Mucosa of rectum (tissue), 2 donors: ENCODE measurements around the gene KIF5C.

Experiments
- H3K27ac ChIP-seq, 2 donors: one replicate each; pipeline ENCODE4 v1.7.0; 2013; ENCODE audit warnings: inconsistent platforms in 2 of 2, low read depth in 2 of 2, low read length in 2 of 2
- H3K27me3 ChIP-seq, 2 donors: one replicate each; pipeline ENCODE4 v1.7.0; 2013; ENCODE audit warnings: low read length in 2 of 2; ENCODE audit not compliant: control insufficient read depth in 2 of 2, insufficient read depth in 2 of 2
- H3K36me3 ChIP-seq, 2 donors: one replicate each; pipeline ENCODE4 v1.7.0; 2013; ENCODE audit warnings: low read length in 2 of 2; ENCODE audit not compliant: control insufficient read depth in 2 of 2, insufficient read depth in 2 of 2
- H3K4me1 ChIP-seq, 2 donors: one replicate each; pipeline ENCODE4 v1.7.0; 2013; ENCODE audit warnings: low read length in 2 of 2, mild to moderate bottlenecking in 1 of 2; ENCODE audit not compliant: control insufficient read depth in 2 of 2, insufficient read depth in 2 of 2
- H3K4me3 ChIP-seq, 2 donors: one replicate each; pipeline ENCODE4 v1.7.0; 2013; ENCODE audit warnings: low read length in 2 of 2
- H3K9ac ChIP-seq, 2 donors: one replicate each; pipeline ENCODE4 v1.7.0; 2013; ENCODE audit warnings: low read length in 2 of 2, low read depth in 1 of 2, mild to moderate bottlenecking in 1 of 2
- H3K9me3 ChIP-seq, 2 donors: one replicate each; pipeline ENCODE4 v1.7.0; 2013; ENCODE audit warnings: low read length in 2 of 2; ENCODE audit not compliant: control insufficient read depth in 2 of 2
- donor health status: healthy.
- donor health status: Normal muscosa, but diverticular disease.

The KIF5C gene

GRCh38 chr2:149017116-149017985 is 142.3 kb downstream of the KIF5C start:
- Histone ChIP-seq H3K9ac (no peak overlapping the region), H3K4me3 (no peak overlapping the region), H3K4me1 (peaks cover 6% of the 10 kb centered on the region in 2 donors), H3K27me3 (no peaks in the 10 kb centered on the region), H3K9me3 (no peaks in the 10 kb centered on the region), H3K27ac (no peak overlapping the region), H3K36me3 (no peaks in the 10 kb centered on the region)

GRCh38 chr2:149018981-149019380 is 144.0 kb downstream of the KIF5C start:
- H3K9me3 ChIP-seq, result no peaks in the 10 kb centered on the region
- H3K4me1 ChIP-seq, result peaks cover 6% of the 10 kb centered on the region in 2 donors
- H3K27ac ChIP-seq, result no peak overlapping the region
- no peaks in the 10 kb centered on the region for H3K27me3 ChIP-seq
- H3K9ac ChIP-seq, result no peak overlapping the region
- H3K36me3 ChIP-seq, result no peaks in the 10 kb centered on the region
- no peak overlapping the region for H3K4me3 ChIP-seq

GRCh38 chr2:149019768-149020167 is 144.7 kb downstream of the KIF5C start:
- no peaks in the 10 kb centered on the region for H3K36me3 ChIP-seq
- no peaks in the 10 kb centered on the region for H3K9me3 ChIP-seq
- no peaks in the 10 kb centered on the region for H3K27me3 ChIP-seq
- H3K4me3 ChIP-seq, result no peak overlapping the region
- no peak overlapping the region for H3K27ac ChIP-seq
- H3K9ac ChIP-seq, result no peak overlapping the region
- peaks cover 6% of the 10 kb centered on the region in 2 donors for H3K4me1 ChIP-seq

- Histone ChIP-seq H3K4me1 (peaks cover 6% of the 10 kb centered on the region in 2 donors), H3K36me3 (no peaks in the 10 kb centered on the region), H3K9ac (no peak overlapping the region), H3K27me3 (no peaks in the 10 kb centered on the region), H3K4me3 (no peak overlapping the region), H3K27ac (no peak overlapping the region), H3K9me3 (no peaks in the 10 kb centered on the region)
Measured at GRCh38 chr2:149020432-149020851, 145.4 kb downstream of the KIF5C start.

GRCh38 chr2:149021271-149021719 is 146.3 kb downstream of the KIF5C start:
- Histone ChIP-seq H3K4me1 (peaks cover 6% of the 10 kb centered on the region in 2 donors), H3K27me3 (no peaks in the 10 kb centered on the region), H3K36me3 (no peaks in the 10 kb centered on the region), H3K27ac (no peak overlapping the region), H3K9me3 (no peaks in the 10 kb centered on the region), H3K4me3 (no peak overlapping the region), H3K9ac (no peak overlapping the region)

- H3K4me1 ChIP-seq, result peaks cover 6% of the 10 kb centered on the region in 2 donors
- H3K9ac ChIP-seq, result no peak overlapping the region
- H3K27ac ChIP-seq, result no peak overlapping the region
- H3K9me3 ChIP-seq, result no peaks in the 10 kb centered on the region
- H3K27me3 ChIP-seq, result no peaks in the 10 kb centered on the region
- no peaks in the 10 kb centered on the region for H3K36me3 ChIP-seq
- H3K4me3 ChIP-seq, result no peak overlapping the region
Measured at GRCh38 chr2:149021761-149022160, 146.7 kb downstream of the KIF5C start.

GRCh38 chr2:149023091-149023490 is 148.1 kb downstream of the KIF5C start:
- Histone ChIP-seq H3K9me3 (no peaks in the 10 kb centered on the region), H3K27ac (no peak overlapping the region), H3K4me1 (peaks cover 4 to 6% of the 10 kb centered on the region in 2 donors), H3K9ac (no peak overlapping the region), H3K36me3 (no peaks in the 10 kb centered on the region), H3K4me3 (no peak overlapping the region), H3K27me3 (no peaks in the 10 kb centered on the region)

- H3K27ac ChIP-seq, result no peak overlapping the region
- H3K36me3 ChIP-seq, result no peaks in the 10 kb centered on the region
- H3K4me1 ChIP-seq, result no peaks in the 10 kb centered on the region
- no peak overlapping the region for H3K9ac ChIP-seq
- no peaks in the 10 kb centered on the region for H3K27me3 ChIP-seq
- no peak overlapping the region for H3K4me3 ChIP-seq
- H3K9me3 ChIP-seq, result no peaks in the 10 kb centered on the region
Measured at GRCh38 chr2:149027590-149028250, 152.7 kb downstream of the KIF5C start.

- Histone ChIP-seq H3K27ac (no peak overlapping the region), H3K4me1 (no peaks in the 10 kb centered on the region), H3K4me3 (no peak overlapping the region), H3K9ac (no peak overlapping the region), H3K27me3 (no peaks in the 10 kb centered on the region), H3K9me3 (no peaks in the 10 kb centered on the region), H3K36me3 (no peaks in the 10 kb centered on the region)
Measured at GRCh38 chr2:149028377-149028776, 153.3 kb downstream of the KIF5C start.

- no peak overlapping the region for H3K9ac ChIP-seq
- H3K4me3 ChIP-seq, result no peak overlapping the region
- H3K27ac ChIP-seq, result no peak overlapping the region
- H3K36me3 ChIP-seq, result no peaks in the 10 kb centered on the region
- H3K9me3 ChIP-seq, result no peaks in the 10 kb centered on the region
- no peaks in the 10 kb centered on the region for H3K4me1 ChIP-seq
- H3K27me3 ChIP-seq, result no peaks in the 10 kb centered on the region
Measured at GRCh38 chr2:149028891-149029290, 153.9 kb downstream of the KIF5C start.
